HG03064 (cell line): ENCODE data around the gene KIF9.
"Not testable (repeated sequence)": the region's sequence is repeated elsewhere in the genome, so short reads cannot be mapped to it uniquely, and the experiment has no call there.

Source experiments
- ATAC-seq: cut with Tn5 transposase; IDR thresholded peaks from one replicate; pipeline ENCODE4 v1.9.1; 2021; ENCODE audit warnings: low read depth; ENCODE audit not compliant: unreplicated experiment

Gene KIF9

GRCh38 chr3:47197287-47197686, 85.3 kb downstream of the KIF9 start:
- no peak for ATAC-seq

- no peak for ATAC-seq
Measured at GRCh38 chr3:47194994-47195393, 87.6 kb downstream of the KIF9 start.

GRCh38 chr3:47193871-47194859, 88.4 kb downstream of the KIF9 start:
- no peak for ATAC-seq

- ATAC-seq = no peak
Measured at GRCh38 chr3:47186285-47186684, 96.3 kb downstream of the KIF9 start.

- ATAC-seq = not testable (repeated sequence)
Measured at GRCh38 chr3:47181685-47182084, 100.9 kb downstream of the KIF9 start.

- ATAC-seq = not testable (repeated sequence)
Measured at GRCh38 chr3:47180011-47180410, 102.6 kb downstream of the KIF9 start.
